GM18508 (cell line): ENCODE data around the gene CD244.
"Not testable (repeated sequence)": the region's sequence is repeated elsewhere in the genome, so short reads cannot be mapped to it uniquely, and the experiment has no call there.

ENCODE experiments used
- ATAC-seq: cut with Tn5 transposase; IDR thresholded peaks from one replicate; pipeline ENCODE4 v1.9.1; 2021; ENCODE audit warnings: moderate number of reproducible peaks; ENCODE audit not compliant: insufficient read depth, unreplicated experiment

CD244 gene

GRCh38 chr1:160880216-160880615 is 17.5 kb upstream of the CD244 start:
- ATAC-seq, result no peak

GRCh38 chr1:160879056-160879455 is 16.4 kb upstream of the CD244 start:
- ATAC-seq, result no peak

GRCh38 chr1:160877221-160877620 is 14.5 kb upstream of the CD244 start:
- no peak for ATAC-seq

GRCh38 chr1:160876311-160876710 is 13.6 kb upstream of the CD244 start:
- ATAC-seq, result no peak

DNA sequence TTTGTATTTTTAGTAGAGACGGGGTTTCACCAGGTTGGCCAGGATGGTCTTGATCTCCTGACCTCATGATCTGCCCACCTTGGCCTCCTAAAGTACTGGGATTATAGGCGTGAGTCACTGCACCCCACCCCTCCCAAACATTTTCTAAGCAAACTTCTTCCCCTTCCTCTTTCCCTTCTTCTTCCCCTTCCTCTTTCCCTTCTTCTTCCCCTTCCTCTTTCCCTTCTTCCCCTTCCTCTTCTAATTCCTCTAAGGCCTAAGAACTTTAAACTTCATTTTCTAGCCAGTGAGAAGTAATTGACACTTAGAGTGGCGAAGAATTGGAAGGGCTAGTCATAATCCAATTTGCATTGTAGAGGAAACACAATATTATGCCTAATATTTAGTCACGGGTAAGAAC is 12.9 kb upstream of the CD244 start:
- not testable (repeated sequence) for ATAC-seq

DNA sequence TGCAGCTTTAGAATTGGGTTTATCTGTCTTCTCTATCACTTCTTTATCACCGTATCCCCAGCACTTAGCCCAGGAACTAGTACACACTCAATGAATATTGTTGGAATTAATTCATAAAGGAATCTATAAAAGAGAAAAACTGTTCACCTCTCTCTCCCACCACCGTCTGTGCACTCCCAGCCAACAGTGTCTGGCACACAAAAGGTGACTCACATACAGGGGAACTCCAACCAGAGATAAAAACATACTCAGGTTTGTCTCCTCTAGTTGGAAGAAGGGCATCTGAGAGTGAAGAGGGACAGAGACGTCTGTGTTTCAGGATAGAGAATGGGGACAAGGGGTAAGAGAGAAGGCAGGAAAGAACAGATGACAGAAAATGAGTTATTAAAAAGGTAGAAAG is 12.2 kb upstream of the CD244 start:
- ATAC-seq, result no peak

DNA sequence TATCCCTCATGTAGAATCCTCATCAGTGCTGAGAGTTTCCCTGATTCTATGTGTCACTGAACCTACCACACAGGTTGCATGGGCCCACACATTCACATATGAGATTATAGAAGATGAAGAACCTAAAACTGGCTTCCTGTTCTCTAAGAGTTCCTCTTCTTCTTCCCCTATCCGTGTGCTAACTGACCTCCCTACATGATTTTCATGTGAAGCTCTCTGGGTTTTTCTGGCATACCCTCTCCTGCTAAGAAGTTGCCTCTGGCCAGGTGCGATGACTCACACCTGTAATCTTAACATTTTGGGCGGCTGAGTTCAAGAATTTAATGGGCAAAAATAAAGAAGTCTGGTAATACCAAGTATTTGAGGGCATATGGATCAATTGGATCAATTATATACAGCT is 5.5 kb upstream of the CD244 start:
- no peak for ATAC-seq

- ATAC-seq, result not testable (repeated sequence)
Measured at GRCh38 chr1:160867651-160868050, 5.0 kb upstream of the CD244 start.

DNA sequence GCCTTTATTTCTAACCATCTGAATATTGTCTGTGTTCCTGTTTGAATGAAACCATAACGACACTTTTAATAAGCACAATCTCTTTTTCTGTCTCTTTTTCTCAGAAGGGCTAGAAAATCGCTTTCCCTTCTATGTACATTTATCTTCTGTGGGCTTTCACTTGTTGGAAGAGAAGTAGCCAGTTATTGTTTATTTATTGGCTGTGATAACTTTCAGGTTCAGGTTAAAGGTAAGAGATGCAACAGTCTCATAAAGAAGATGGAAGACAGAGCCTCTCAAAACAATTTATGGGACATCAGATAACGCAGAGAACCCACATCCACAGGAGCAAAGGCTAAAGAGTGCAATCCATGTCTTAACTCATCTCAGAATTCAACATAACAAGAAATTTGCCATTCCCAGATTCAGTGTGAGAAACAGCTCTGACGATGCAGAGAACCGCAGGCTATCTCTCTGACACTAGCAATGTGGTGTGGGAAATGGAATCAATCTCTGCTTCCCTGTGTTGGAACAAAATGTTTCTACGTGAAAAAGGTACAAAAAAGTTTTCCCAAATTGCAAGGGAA is 4.1 kb upstream of the CD244 start:
- no peak for ATAC-seq

DNA sequence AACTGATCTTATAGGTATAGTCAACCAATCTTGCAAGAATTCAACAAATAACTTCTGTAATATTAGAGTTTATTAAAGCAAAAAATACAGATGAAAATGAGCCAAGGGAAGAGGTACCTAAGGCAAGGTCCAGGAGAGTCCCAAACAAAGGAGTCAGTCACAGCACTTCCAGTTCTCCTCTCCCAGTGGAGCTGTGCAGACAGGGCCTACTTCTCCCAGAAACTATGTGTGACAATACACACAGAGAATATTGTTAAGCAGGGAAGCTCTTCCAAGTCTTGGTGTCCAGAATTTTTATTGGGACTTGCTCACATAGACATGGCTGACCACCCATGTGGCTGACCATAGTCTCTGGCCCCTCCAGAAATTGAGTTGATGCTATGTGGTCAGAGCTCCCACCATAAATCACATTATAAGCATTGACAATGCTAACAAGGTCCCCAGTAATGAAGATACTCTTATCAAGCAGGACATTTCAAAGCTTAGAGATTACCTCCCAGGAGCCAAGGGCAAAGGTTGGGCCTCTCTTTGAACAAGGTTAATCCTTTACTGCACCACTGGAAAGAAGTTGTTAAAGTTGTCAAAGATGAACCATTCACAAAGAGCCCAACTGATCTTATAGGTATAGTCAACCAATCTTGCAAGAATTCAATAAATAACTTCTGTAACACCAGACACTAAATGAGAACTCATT is 3.5 kb upstream of the CD244 start:
- ATAC-seq, result no peak

DNA sequence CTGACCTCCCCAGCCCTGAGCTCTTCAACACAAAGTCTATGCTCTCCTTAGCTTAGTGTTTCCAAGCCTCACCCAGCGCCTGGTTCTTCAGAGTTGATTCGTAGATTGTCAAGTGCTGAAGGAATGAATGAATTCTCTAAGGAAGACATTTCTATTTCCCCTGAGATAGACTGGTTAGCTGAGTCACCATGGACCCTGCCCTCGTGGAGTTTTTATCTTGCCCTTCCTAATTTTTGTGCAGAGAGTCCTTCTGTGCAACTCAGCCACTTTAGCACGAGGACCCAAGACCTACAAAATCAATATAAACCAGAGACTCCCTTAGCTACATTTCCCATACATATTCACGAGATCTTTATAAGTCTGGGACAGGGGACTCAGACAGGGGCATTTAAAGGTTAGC is 2.6 kb upstream of the CD244 start:
- ATAC-seq, result no peak

GRCh38 chr1:160864173-160864572 is 1.5 kb upstream of the CD244 start:
- ATAC-seq, result no peak

DNA sequence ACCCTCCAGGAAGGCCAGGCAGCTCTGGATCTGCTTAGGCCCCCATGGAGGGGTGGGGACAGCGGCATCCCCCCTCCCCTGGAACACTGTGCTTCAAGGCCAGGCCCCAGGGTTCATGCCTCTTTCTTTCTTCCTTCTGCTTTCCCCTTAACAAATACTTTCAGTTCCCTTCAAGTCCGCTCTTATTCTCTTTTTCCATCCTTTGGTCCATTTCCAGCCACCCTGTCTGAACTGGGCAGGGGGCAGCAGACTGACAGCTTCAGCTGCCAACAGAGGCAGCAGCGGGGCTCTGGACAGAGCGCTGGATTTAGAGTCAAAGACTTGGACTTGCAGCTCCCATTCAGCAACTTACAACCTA is 1.1 kb upstream of the CD244 start:
- no peak for ATAC-seq

DNA sequence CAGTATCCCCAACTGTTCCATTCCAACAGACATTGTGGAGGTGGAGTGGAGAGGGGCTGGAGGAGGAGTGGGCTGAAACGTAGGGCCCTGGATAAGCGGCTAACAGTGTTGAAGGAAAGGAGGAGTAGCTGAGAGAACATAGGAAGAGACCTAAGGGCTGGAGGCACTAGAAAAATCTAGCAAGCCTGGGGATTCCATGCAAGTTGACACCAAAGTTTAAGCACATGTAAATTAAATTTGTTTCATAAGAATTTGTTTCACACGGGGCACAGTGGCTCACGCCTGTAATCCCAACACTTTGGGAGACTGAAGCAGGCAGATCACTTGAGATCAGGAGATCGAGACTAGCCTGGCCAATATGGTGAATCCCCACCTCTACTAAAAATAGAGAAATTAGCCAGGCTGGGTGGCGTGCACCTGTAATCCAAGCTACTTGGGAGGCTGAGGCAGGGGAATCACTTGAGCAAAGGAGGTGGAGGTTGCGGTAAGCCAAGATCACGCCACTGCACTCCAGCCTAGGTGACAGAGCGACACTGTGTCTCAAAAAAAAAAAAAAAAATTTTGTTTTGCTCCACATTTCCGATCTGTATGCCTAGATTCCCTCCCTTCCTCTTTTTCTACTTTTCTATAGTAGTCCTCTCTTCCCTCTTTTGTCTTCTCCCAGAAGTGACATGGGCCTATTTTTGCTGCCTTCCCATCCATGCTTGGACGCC is 530 bp upstream of the CD244 start:
- no peak for ATAC-seq

DNA sequence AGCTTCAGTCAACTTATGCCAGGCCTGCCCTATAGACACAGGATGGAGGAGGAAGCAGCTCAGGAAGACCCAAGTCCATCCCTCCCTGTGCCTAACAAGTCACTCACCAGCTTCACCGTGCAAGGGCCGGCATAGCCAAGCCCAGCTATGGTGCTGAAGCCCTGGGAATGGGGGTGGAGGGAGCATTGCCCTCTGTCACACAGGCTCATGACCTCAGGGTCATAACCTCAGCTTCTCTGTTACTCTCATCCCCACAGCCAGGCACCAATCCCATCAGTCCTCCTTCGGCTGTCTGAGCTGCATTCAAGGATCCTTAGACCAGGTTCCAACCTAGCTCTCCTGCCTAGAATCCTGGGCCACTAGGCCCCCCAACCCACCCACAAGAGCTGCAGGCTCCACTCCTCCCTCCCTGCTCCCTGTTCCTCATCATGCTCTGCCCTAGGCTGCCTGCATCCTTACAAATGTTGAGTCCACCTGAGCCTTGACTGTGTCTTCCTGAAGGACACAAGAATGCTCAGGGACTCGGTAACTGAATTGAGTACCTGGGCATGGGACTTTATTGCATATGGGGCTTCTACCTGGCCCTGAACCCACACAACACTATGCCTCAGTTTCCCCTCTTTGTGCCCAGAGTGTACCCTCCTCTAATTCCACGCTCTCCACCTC is 1.7 kb downstream of the CD244 start:
- no peak for ATAC-seq

GRCh38 chr1:160859166-160859565 is 3.5 kb downstream of the CD244 start:
- ATAC-seq, result no peak

GRCh38 chr1:160858507-160858906 is 4.2 kb downstream of the CD244 start:
- no peak for ATAC-seq

DNA sequence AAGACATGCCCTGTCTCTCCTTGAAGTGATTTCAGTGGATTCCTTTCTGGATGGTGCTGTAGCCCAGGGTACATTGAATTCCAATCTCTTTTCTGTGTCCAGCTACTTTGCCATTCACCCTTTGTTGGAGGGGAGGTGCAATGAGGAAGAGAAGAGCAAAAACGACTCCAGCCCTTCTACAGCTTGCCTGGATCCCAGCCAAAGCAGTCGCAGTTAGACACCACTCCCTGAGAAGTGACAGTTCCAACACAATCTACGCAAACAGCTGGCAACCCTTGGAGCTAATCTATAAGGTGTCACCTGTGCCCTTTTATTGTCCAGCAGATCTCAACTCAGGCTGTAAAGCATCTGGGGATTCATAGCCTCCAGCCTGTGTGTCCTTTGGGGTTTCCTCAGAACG is 4.6 kb downstream of the CD244 start:
- no peak for ATAC-seq

- ATAC-seq, result peak; percentile 69
Measured at GRCh38 chr1:160855181-160855981, 7.3 kb downstream of the CD244 start.

- no peak for ATAC-seq
Measured at GRCh38 chr1:160853754-160854153, 8.9 kb downstream of the CD244 start.

- ATAC-seq, result no peak
Measured at GRCh38 chr1:160853014-160853413, 9.7 kb downstream of the CD244 start.
